NCI-H446 (cell line): ENCODE measurements around the gene YWHAB.
A peak's percentile ranks its signal among the peaks of the same experiment; 100 is the strongest.
"Not testable (repeated sequence)": the region's sequence is repeated elsewhere in the genome, so short reads cannot be mapped to it uniquely, and the experiment has no call there.

Experiments used
- DNase-seq, 2 experiments: peaks; one replicate each; lab custom pipeline; 2025; lab: John Stamatoyannopoulos, UW

Gene YWHAB

DNA sequence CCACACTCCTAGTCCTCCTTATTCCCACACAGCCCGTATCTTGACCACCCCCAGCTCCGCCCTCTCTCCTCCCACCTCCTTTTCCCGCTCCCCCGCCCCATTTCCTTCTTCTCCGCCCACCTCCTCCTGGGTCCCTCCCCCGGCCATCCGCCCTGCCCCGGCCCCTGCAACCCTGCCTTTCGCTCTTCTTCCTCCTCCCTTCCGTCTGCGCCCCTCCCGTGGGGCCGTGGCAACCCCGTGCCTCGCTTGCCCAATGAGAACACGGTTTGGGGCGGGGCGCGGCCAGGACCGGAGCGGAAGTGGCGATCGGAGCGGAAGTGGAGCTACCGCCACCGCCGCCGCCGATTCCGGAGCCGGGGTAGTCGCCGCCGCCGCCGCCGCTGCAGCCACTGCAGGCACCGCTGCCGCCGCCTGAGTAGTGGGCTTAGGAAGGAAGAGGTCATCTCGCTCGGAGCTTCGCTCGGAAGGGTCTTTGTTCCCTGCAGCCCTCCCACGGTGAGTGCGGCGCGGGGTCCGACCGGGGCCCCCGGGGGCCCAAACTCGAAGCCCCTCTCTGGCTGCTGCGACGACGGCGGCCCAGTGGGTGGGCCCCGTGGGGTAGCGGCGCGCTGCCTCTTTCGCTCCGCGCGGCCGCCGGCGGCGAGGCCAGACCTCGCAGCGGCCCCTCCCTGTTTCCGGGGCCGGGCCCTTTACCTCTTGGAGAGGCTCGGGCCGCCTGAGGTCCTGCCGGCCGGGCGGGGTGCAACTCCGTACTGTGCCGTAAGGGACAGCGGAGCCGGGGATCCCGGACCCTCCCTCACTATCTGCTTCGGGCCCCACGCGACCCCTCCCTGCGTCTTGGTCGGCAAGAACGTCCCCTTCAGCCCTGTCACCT, at the start of gene YWHAB:
Gene YWHAB, plus strand, starts transcription at position 314 of the 874 bp plus-strand sequence. CDS start 15,829 bp downstream, outside the sequence.
- peak; percentile 98 to 99 for DNase-seq

GRCh38 chr20:44836601-44837120, 48.8 kb upstream of the YWHAB start:
- DNase-seq, result no peak

- DNase-seq, result no peak
Observed at GRCh38 chr20:44837946-44838345, 47.6 kb upstream of the YWHAB start.

- DNase-seq, result no peak
Observed at GRCh38 chr20:44838521-44838920, 47.0 kb upstream of the YWHAB start.

DNA sequence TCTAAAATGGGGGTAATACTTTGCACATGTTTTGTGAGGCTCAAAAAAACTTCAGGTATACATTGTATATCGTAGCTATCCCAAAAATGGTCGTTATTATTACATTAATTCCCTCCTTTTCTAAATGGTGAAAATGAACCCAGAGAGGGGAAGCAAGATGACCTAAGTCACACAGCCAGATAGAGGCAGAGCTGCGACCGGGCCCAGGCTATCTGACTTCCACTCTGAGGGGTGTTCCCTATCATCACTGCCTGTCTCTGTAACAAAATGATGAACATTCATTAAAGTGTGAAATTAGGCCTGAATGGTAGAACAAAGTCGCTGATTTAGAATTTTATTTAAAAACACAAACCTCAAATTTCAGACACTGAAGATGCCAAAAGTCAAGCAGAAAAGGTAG, 46.0 kb upstream of the YWHAB start:
- DNase-seq, result no peak

DNA sequence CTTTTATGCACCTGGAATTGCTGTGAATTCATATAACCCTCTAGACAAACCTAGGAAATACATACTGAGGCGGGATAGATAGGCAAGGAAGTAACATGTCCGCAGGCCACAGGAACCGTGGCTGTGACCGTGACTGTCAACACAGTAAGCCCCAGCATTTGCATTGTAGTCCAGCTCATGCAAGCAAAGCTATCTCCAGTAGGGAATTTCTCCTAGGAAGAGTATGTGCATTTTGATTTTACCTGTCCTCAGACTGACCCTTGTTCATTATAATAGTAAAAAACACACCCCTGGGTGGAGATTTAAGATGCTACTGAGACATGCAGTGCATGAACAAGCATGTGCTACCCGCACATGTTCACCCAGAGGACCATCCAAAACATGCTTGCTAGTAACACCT, 44.7 kb upstream of the YWHAB start:
- DNase-seq, result no peak

- no peak for DNase-seq
Observed at GRCh38 chr20:44841955-44842354, 43.5 kb upstream of the YWHAB start.

- no peak for DNase-seq
Observed at GRCh38 chr20:44843876-44844275, 41.6 kb upstream of the YWHAB start.

DNA sequence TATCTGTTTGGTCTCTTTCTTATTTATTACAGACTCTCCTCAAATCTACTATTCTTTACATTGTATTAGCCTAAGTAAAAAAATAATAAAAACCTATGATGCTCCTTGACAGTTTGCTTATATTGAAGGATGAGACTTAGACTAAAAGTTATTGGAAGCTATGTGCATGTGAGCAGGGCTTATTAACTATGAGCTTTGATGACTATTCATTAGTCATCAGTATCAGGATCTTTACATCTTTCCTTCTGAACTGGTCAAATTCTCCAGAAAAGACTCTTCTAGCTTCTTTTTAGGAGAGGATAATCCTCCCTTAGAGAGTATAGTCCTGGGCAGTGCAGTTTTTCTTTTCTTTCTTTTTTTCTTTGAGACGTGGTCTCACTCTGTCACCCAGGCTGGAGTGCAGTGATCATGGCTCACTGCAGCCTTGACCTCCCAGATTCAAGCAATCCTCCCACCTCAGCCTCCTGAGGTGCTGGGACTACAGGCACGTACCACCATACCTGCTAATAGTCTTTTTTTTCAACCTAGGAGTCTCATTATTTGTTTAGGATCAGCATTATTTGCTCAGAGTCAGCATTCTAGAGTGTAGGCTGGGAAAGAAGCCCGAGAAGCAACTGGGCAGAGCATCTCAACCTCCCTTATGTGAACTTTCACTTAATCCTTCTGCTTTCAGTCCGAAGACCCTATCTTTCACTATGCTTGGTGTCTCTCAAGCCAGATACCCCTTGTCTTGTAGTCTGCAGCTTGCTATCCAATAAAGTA, 37.1 kb upstream of the YWHAB start:
- no peak for DNase-seq

DNA sequence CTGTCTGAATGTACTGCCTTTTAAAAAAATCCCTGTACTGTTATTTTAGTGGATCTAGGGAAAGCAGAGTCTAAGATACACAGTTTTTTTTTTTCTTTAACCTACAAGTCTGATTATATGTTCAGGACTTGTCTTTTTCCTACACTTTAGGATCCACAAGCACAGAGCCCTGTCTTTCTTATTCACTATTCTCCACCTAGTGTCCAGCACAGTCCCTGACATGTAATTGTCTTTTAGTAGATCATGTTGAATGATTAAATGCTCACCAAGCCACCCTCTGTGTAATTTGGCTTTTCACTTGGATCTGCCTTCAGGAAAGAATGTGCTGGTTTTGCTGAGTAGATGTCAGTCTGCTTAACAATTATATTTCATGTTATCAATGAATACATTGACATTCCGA, 35.8 kb upstream of the YWHAB start:
- no peak for DNase-seq

DNA sequence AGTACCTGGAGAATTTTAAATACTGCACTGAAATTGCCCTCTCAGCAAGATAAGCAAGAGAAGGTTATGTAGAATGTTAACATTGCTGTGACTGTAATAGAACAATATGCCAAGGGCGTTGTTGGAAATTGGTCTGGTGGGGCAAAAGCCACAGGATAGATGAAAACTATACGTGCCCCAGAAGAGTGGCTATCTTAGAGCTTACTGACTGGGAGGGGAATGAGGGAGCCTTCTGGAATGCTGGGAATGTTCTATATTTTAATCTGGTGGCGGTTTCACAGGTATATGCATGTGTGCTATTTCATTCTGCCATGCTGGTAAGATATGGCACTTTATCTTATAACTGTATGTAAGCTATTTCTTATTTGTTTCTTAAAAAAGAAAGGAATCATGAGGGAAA, 35.2 kb upstream of the YWHAB start:
- no peak for DNase-seq

DNA sequence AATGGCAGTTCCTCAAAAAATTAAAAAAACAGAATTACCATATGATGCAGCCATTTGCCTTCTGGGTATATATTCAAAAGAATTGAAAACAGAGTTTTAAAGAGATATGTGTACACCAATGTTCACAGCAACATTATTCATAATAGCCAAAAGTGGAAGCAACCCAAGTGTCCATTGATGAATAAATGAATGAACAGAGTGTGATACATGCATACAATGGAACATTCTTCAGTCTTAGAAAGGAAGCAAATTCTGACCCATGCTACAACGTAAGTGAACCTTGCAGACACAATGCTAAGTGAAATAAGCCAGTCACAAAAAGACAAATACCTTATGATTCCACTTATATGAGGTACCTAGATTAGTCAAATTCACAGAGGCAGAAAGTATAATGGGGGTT, 34.7 kb upstream of the YWHAB start:
- no peak for DNase-seq

- no peak for DNase-seq
Observed at GRCh38 chr20:44851545-44851944, 34.0 kb upstream of the YWHAB start.

GRCh38 chr20:44856442-44856841, 29.1 kb upstream of the YWHAB start:
- DNase-seq, result no peak

GRCh38 chr20:44856856-44857448, 28.6 kb upstream of the YWHAB start:
- DNase-seq, result no peak

GRCh38 chr20:44858606-44859360, 26.7 kb upstream of the YWHAB start:
- DNase-seq, result no peak

DNA sequence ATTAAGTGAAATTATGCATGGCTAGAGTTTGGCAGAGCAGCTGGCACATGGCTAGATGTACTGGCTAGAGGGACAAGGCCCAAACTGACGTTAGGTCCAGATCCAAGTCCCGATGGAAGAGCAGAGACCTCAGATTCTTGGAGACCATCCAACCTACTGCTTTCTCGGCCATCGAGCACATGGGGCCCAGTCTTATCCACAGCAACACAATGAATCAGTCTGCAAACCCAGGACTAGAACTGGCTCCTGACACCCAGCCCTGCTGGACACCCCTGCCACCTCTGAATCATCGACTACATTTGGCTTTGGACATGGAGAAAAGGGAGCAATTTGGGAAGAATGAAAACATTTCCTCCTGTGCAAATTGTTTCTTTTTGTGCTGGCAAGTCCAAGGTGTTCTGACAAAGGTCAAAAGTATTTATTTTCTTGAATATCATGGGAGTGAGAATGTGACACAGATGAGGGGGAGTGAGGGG, 23.9 kb upstream of the YWHAB start:
- DNase-seq, result peak in 1 of 2 experiments; percentile 63

DNA sequence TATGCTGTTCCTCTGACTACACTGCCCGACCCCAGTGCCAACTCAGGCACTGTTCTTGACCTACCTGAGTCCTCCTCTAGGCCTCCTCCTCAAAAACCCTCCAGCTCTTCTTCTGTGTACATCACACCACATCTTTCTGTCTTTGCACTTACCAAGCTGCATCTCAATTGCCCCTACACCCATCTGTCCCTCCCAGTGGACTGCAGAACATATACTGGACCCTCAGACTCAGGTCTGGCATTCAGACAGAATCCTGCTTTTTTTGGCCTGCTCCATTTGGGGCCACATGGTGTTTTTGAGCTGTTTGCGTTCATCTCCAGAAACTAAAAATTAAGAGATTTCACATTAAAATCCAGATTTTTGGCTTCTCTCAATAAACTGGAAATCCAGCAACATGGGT, 23.2 kb upstream of the YWHAB start:
- no peak for DNase-seq

DNA sequence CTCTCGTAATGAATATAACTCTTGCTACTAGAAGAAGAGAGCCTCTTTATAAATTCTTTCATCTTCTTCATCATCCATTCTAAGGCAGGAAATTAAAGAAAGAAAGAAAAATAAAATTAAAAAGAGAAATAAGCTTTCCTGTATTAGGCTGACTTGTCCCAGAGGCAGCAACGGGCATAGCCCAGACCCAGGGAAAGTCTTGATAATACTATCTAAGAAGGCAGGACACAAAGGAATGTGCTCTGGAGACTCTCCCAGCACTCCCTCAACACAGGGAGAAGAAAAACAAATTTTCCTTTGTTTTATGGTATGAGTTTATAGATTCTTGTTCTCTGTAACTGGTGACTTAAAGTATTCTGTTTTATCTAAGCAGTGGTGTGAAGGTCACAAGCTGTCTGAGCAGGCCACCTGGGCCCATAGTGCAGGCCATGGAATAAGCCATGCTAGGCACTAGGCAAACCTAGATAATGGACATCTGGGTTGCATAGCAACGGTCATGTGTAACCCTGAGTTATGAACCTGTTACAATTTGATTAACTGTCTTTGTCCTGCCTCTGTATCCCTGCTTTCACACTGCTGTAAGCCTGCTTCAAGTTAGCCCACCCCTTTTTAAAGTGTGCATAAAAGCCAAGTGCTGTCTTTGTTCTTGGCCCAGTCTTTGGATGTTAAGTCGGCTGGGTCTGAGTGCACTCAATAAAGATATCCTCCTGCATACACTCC, 22.0 kb upstream of the YWHAB start:
- not testable (repeated sequence) for DNase-seq

GRCh38 chr20:44864493-44864892, 21.0 kb upstream of the YWHAB start:
- DNase-seq, result not testable (repeated sequence)
